ENCODE results near the gene ADAMTS8. TPM values are rescaled to one million over a fixed set of nuclear protein-coding genes. Genes with fewer than 3 reads are reported as not detected.

Gene ADAMTS8
- total RNA-seq, 2 experiments from 2014 or later: not detected

DNA sequence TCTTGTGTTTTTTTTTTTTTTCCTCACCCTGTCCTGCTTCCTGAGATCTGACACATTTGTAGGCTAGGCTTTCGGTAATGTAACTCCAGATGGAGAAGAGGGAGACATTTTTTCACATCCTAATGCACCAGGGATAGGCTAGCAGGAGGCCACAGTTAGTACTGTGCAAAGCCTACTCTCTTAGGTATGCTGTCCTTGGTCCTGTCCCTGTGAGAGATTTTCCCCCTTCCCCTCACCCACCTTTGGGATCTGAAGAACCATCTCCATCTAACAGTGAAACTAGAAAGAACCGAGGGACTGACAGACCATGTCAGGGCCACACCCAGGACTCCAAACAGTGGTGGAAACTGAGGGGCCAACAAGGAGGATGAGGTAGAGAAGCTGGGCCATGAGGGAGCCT lies 29.2 kb downstream of the ADAMTS8 start:
- peaks cover 13% of the 10 kb centered on the region for H3K4me1 Mint-ChIP-seq (ENCODE audit: low read depth)
- POLR2A ChIA-PET: no interaction called here
- no peak for DNase-seq
- H3K36me3 Mint-ChIP-seq (ENCODE audit: low read depth): no peaks in the 10 kb centered on the region
- H3K4me3 Mint-ChIP-seq: no peak overlapping the region
- H3K27ac Mint-ChIP-seq: no peak overlapping the region
- no peaks in the 10 kb centered on the region for H3K9me3 Mint-ChIP-seq (ENCODE audit: insufficient read depth)
- no peak for ATAC-seq
- peaks cover 39% of the 10 kb centered on the region for H3K27me3 Mint-ChIP-seq (ENCODE audit: low read depth)
- CTCF ChIA-PET: no interaction called here

DNA sequence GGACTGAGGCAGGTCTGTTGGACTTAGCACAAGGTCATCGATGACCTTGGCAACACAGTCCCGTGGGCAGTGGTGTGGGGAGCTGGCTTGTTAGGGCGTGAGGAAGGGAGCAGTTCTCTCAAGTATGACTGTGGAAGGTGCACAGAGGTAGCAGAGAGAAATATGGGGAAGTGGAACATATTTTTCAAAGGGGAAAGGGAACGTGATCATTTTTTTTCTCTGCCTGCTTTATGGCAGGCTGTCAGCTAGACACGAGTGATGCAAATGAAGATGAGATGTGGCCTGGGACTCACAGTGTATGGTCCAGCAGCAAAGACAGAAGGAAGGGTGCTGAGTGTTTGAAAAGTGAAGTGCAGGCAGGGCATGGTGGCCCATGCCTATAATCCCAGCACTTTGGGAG lies 30.6 kb downstream of the ADAMTS8 start:
- ATAC-seq (no peak), DNase-seq (no peak)
- Mint-ChIP-seq H3K27me3 (ENCODE audit: low read depth) (peaks cover 35% of the 10 kb centered on the region), H3K9me3 (ENCODE audit: insufficient read depth) (no peaks in the 10 kb centered on the region), H3K4me1 (ENCODE audit: low read depth) (peaks cover 13% of the 10 kb centered on the region), H3K4me3 (no peak overlapping the region), H3K27ac (no peak overlapping the region), H3K36me3 (ENCODE audit: low read depth) (no peaks in the 10 kb centered on the region)
- ChIA-PET CTCF (no interaction called here), POLR2A (no interaction called here)

DNA sequence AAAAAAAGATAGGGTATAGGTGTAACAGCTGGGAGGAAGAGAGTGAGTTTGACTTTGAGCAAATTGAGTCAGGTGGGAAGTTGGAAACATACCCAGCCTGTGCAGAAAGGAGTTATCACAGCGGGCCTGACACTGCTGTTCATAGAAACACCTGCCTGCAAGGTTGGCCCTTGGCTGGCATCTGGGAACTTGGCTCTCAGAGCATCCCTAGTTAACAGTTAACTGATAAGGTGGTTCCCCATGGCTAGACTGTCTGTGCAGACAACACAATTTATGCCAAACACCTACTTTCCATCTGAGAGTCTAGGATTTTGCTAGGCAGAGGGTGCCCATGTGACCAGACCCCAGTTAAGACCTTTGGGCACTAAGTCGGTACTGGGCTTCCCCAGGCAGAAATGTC lies 31.4 kb downstream of the ADAMTS8 start:
- ChIA-PET CTCF (no interaction called here), POLR2A (no interaction called here)
- H3K27ac Mint-ChIP-seq: no peak overlapping the region
- H3K27me3 Mint-ChIP-seq (ENCODE audit: low read depth): peaks cover 33% of the 10 kb centered on the region
- no peak for DNase-seq
- H3K9me3 Mint-ChIP-seq (ENCODE audit: insufficient read depth): no peaks in the 10 kb centered on the region
- no peak for ATAC-seq
- H3K4me3 Mint-ChIP-seq: no peak overlapping the region
- H3K36me3 Mint-ChIP-seq (ENCODE audit: low read depth): no peaks in the 10 kb centered on the region
- peaks cover 18% of the 10 kb centered on the region for H3K4me1 Mint-ChIP-seq (ENCODE audit: low read depth)

DNA sequence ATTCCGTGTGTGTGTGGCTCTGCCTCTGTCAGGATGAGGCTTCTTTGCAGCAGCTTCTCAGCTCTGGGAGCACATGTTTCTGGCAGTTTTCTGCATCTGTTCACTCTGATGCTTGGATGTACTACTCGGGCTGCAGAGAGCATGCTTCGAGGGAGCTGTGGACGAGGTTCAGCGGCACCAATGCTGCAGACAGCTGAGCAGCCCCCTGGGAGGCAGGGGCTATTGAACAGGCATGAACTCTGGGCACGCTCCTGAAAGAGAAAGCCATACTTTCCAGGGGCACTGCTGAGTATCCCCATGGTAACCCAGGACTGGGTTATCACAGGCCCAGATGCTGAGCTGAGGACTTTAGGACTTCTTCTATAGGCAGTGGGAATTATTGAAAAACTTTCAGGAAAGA lies 33.8 kb downstream of the ADAMTS8 start:
- ATAC-seq: no peak
- ChIA-PET CTCF (interaction anchor here (0.8 to 1.0 kb wide), 2 partner anchors 11 to 182 kb away, joined by 3 read pairs; no protein-coding TSS in a partner anchor), POLR2A (no interaction called here)

DNA sequence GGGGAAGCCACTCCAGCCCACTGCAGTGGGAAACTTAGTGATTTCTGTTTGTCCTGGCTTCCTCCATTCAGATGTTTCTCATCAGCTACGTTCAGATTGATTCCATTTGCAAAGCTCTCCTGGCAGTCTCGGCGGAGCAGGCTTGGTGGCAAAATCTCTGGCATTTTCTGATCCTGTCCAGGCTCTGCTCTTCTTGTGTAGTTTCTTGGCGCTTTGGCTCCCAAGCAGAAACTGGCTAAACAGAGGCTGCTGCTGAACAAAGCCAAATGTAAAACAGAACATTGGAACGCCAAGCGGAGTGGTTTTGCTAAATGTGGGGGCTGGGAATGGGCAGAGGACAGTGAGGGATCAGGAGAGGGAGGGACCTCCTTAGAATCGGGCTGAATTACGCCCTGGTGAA lies 36.7 kb downstream of the ADAMTS8 start:
- ATAC-seq (no peak), DNase-seq (no peak)
- CTCF ChIA-PET: no interaction called here
- POLR2A ChIA-PET: no interaction called here
- no peaks in the 10 kb centered on the region for H3K9me3 Mint-ChIP-seq (ENCODE audit: insufficient read depth)
- H3K27me3 Mint-ChIP-seq (ENCODE audit: low read depth): peaks cover 10% of the 10 kb centered on the region
- peaks cover 25% of the 10 kb centered on the region for H3K4me1 Mint-ChIP-seq (ENCODE audit: low read depth)
- no peaks in the 10 kb centered on the region for H3K36me3 Mint-ChIP-seq (ENCODE audit: low read depth)
- no peak overlapping the region for H3K4me3 Mint-ChIP-seq
- no peak overlapping the region for H3K27ac Mint-ChIP-seq

More for the DNA sequence above, 33.8 kb downstream of the ADAMTS8 start:
- no peak for DNase-seq
- Mint-ChIP-seq H3K27me3 (ENCODE audit: low read depth) (peaks cover 19% of the 10 kb centered on the region), H3K4me3 (no peak overlapping the region), H3K4me1 (ENCODE audit: low read depth) (peaks cover 8% of the 10 kb centered on the region), H3K9me3 (ENCODE audit: insufficient read depth) (no peaks in the 10 kb centered on the region), H3K36me3 (ENCODE audit: low read depth) (no peaks in the 10 kb centered on the region), H3K27ac (no peak overlapping the region)

GRCh38 chr11:130390071-130390758 lies 38.2 kb downstream of the ADAMTS8 start:
- no peak overlapping the region for H3K27ac Mint-ChIP-seq
- H3K27me3 Mint-ChIP-seq (ENCODE audit: low read depth): peaks cover 4% of the 10 kb centered on the region
- H3K4me1 Mint-ChIP-seq (ENCODE audit: low read depth): peaks cover 25% of the 10 kb centered on the region
- CTCF ChIA-PET: no interaction called here
- H3K4me3 Mint-ChIP-seq: no peak overlapping the region
- H3K36me3 Mint-ChIP-seq (ENCODE audit: low read depth): no peaks in the 10 kb centered on the region
- DNase-seq (no peak), ATAC-seq (no peak)
- POLR2A ChIA-PET: no interaction called here
- H3K9me3 Mint-ChIP-seq (ENCODE audit: insufficient read depth): no peaks in the 10 kb centered on the region

DNA sequence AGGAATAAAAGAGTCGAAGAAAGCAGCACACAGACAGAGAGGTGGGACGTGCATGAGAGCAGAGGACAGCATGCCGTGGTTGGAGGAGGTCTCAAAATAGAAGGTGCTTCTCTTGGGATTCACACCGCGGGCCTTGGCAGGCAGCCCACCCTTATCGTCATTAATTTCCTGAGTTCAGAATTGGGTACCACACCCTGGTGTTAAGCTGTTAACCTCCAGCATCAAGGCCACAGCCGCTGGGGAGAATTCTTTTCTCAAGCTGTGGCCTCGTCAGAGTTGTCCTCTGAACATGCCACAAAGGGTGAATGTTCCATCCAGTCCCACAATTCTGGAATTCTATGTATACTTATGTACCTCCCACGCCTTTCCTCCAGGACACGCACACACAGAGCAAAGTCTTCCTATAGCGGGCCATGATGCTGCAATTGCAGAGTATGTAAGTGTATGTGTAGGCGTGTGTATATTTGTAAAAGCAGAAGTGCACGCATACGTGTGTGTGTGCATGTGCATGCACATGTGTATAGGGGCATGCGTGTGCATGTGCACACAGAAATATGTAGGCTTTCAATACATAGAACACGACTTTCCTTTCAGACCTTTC lies 39.0 kb downstream of the ADAMTS8 start:
- Mint-ChIP-seq H3K36me3 (ENCODE audit: low read depth) (no peaks in the 10 kb centered on the region), H3K9me3 (ENCODE audit: insufficient read depth) (no peaks in the 10 kb centered on the region), H3K27ac (peak overlapping the region; percentile 46), H3K4me3 (peak overlapping the region; percentile 49), H3K4me1 (ENCODE audit: low read depth) (peaks cover 25% of the 10 kb centered on the region), H3K27me3 (ENCODE audit: low read depth) (peaks cover 3% of the 10 kb centered on the region)
- ATAC-seq (no peak), DNase-seq (no peak)
- ChIA-PET CTCF (no interaction called here), POLR2A (no interaction called here)

DNA sequence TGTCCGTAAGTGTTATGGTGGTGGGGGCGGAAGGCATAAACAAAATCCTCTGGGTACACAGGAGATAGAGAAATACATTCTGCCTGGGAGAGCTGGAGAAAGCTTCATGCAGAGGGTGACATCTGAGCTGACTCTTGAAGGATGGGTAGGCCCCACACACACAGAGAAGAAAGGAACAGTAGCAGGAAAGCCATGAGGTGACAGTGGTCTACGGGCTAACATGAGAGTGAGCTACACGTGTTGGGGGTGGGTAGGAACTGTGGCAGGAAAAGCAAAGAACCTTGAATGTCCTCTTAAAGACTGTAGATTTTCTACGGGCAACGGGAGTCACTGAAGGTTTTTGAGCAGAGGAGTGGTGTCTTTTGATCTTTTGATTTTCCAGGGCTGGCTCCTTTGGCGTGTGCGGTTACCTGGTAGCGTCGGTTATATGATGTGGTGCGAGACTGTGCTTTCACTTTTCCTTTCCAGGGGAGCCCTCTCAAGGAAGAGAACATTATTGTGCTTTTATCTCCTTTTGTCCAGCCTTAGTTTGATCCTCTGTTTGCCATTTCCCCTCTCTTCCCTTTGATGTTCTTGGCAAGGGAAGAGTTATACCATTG lies 39.7 kb downstream of the ADAMTS8 start:
- no peaks in the 10 kb centered on the region for H3K36me3 Mint-ChIP-seq (ENCODE audit: low read depth)
- peak; percentile 86 for ATAC-seq
- CTCF ChIA-PET: no interaction called here
- DNase-seq: peak; percentile 48
- H3K27me3 Mint-ChIP-seq (ENCODE audit: low read depth): peaks cover 3% of the 10 kb centered on the region
- peak overlapping the region; percentile 46 for H3K27ac Mint-ChIP-seq
- POLR2A ChIA-PET: no interaction called here
- H3K9me3 Mint-ChIP-seq (ENCODE audit: insufficient read depth): no peaks in the 10 kb centered on the region
- H3K4me3 Mint-ChIP-seq: peak overlapping the region; percentile 49
- peaks cover 27% of the 10 kb centered on the region for H3K4me1 Mint-ChIP-seq (ENCODE audit: low read depth)

DNA sequence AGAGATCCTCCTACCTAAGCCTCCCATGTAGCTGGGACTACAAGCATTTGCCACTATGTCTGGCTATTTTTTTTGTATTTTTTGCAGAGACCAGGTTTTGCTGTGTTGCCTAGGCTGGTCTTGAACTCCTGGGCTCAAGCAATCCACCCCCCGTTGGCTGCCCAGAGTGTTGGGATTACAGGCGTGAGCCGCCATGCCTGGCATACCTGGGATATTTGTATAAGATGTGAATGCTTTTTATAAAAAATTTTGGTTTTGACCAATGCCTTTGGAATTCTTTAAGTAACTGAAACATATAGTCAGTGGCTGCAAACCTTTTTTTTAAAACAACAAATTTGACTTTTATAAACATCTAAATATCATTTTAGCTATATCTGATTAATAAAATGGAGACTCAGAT lies 42.4 kb downstream of the ADAMTS8 start:
- ATAC-seq (no peak), DNase-seq (no peak)
- CTCF ChIA-PET: no interaction called here
- H3K36me3 Mint-ChIP-seq (ENCODE audit: low read depth): no peaks in the 10 kb centered on the region
- peaks cover 30% of the 10 kb centered on the region for H3K4me1 Mint-ChIP-seq (ENCODE audit: low read depth)
- H3K27me3 Mint-ChIP-seq (ENCODE audit: low read depth): no peaks in the 10 kb centered on the region
- no peak overlapping the region for H3K4me3 Mint-ChIP-seq
- no peak overlapping the region for H3K27ac Mint-ChIP-seq
- H3K9me3 Mint-ChIP-seq (ENCODE audit: insufficient read depth): no peaks in the 10 kb centered on the region
- POLR2A ChIA-PET: no interaction called here

DNA sequence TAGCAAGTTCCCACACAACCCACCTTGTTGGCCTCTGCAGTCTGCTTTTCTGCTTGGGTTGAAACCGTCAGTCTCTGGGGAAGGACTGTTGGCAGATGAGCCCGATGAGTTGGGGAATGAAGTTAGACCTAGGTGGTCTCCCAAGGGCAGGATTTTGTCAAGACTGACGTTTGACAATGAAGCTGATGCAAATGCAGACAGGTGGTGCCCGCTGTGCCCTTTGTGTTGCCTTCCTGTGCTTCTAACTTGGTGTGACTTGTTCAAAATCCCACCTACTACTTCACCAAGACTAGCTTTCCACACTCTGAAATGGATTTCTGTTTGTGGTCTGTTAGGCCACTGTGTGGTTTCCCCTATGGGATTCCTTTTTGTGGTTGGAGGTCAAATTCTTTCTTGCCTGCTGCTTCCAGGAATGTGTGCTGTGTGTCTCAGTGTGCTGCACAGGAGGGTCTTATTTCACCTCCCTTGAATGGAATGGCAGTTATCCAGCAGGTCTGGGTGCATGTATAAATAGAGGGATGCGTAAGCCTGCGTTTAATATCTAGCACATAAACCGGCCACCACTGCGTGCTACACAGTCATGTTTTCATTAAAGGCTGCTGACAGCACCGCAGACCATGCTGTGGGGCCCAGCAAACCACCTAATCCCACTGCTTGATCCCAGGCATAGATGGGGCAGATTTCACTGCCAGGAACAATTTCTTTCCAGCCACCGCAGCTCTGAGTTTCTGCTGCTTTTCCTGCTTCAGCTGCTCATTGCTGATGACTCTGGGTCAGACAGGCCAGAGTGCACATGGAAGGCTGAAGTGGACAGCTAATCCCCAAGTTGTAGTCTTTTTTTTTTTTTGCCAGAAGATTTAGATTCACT lies 44.8 kb downstream of the ADAMTS8 start:
- H3K27me3 Mint-ChIP-seq (ENCODE audit: low read depth): no peaks in the 10 kb centered on the region
- no peak overlapping the region for H3K27ac Mint-ChIP-seq
- DNase-seq (no peak), ATAC-seq (no peak)
- no peak overlapping the region for H3K4me3 Mint-ChIP-seq
- no peaks in the 10 kb centered on the region for H3K9me3 Mint-ChIP-seq (ENCODE audit: insufficient read depth)
- ChIA-PET POLR2A (no interaction called here), CTCF (interaction anchor here (0.9 kb wide), 1 partner anchor 11 kb away, joined by 3 read pairs; no protein-coding TSS in a partner anchor)
- H3K36me3 Mint-ChIP-seq (ENCODE audit: low read depth): no peaks in the 10 kb centered on the region
- H3K4me1 Mint-ChIP-seq (ENCODE audit: low read depth): peaks cover 16% of the 10 kb centered on the region

DNA sequence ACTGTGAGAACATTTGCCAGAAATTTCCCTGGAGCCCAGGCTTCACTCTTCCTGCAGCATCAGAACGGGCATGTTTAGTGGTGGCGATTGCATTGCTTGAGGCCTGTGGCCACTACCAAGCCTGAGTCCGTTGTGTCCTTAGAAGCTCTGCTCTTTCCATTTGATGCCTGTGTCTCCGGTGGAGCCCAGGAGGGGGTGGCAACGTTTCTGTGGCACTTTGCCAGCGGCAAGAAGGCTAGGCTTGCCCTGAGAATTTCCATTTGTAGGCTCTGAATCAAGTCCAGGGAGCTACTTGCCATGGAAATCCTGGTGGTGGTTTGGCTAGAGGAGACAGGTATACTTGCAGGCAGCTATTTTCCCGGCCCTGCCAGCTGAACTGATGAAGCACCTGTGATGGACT lies 47.1 kb downstream of the ADAMTS8 start:
- ATAC-seq: no peak
- Mint-ChIP-seq H3K9me3 (ENCODE audit: insufficient read depth) (no peaks in the 10 kb centered on the region), H3K4me3 (no peak overlapping the region), H3K36me3 (ENCODE audit: low read depth) (no peaks in the 10 kb centered on the region), H3K27ac (no peak overlapping the region), H3K4me1 (ENCODE audit: low read depth) (peaks cover 10% of the 10 kb centered on the region), H3K27me3 (ENCODE audit: low read depth) (no peaks in the 10 kb centered on the region)
- ChIA-PET CTCF (interaction anchor here (1.4 to 2.0 kb wide), 2 partner anchors 10 to 512 kb away, joined by 3 to 4 read pairs; no protein-coding TSS in a partner anchor), POLR2A (no interaction called here)
- DNase-seq: no peak

DNA sequence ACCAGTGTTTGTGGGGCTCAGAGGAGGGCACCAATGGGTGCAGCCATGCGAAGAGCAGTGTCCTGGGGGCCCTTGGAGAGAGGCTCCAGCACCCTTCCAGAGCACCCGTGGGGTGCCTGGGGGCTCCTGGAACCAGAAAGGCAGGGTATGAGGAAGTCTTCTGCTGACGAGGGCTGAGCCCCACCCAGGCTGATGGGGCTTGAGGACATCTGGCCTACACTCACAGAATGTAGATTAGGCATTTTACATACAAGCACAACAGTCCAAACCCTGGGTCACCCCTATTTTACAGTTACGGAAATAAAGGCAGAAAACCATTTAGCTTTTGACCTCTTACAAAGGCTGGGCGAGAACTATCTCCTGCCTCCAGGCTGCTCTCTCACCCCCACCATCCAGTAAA lies 47.6 kb downstream of the ADAMTS8 start:
- CTCF ChIA-PET: interaction anchor here (1.4 to 2.0 kb wide), 2 partner anchors 9 to 513 kb away, joined by 3 to 4 read pairs; no protein-coding TSS in a partner anchor
- no peak for ATAC-seq

More for the DNA sequence above, 47.6 kb downstream of the ADAMTS8 start:
- H3K4me3 Mint-ChIP-seq: no peak overlapping the region
- POLR2A ChIA-PET: no interaction called here
- no peak overlapping the region for H3K27ac Mint-ChIP-seq
- DNase-seq: no peak
- no peaks in the 10 kb centered on the region for H3K36me3 Mint-ChIP-seq (ENCODE audit: low read depth)
- peaks cover 10% of the 10 kb centered on the region for H3K4me1 Mint-ChIP-seq (ENCODE audit: low read depth)
- H3K27me3 Mint-ChIP-seq (ENCODE audit: low read depth): no peaks in the 10 kb centered on the region
- no peaks in the 10 kb centered on the region for H3K9me3 Mint-ChIP-seq (ENCODE audit: insufficient read depth)

All from activated CD8-positive, alpha-beta T cell treated with anti-CD3 and anti-CD28 coated beads, Interleukin-2, amount 10 ng/mL, durations not matched to agents 7 days and 5 days (primary cell).